Measurements from ENCODE around the gene CREB5.

Gene CREB5

GRCh38 chr7:28430616-28431015, 18.3 kb downstream of the CREB5 start:
- TF ChIP-seq TAF1 (IDR thresholded peaks at IDR 0.05; ENCODE audit: borderline replicate concordance, insufficient read depth, low read length): no peak
- TF ChIP-seq POLR2AphosphoS5 (IDR thresholded peaks at IDR 0.05; ENCODE audit: low read depth, low read length): no peak
- TF ChIP-seq SIN3A (IDR thresholded peaks at IDR 0.05; ENCODE audit: borderline replicate concordance, insufficient read depth, low read length): no peak
- no peak for TF ChIP-seq REST (IDR thresholded peaks at IDR 0.05; ENCODE audit: insufficient read depth in 1 of 2, low read depth in 2 of 2, low read length in 2 of 2)
- TF ChIP-seq FOXP2 (optimal IDR thresholded peaks at IDR 0.05; ENCODE audit: borderline replicate concordance, extremely low read depth, extremely low read length, insufficient read depth): no peak

GRCh38 chr7:28432105-28432504, 19.8 kb downstream of the CREB5 start:
- TF ChIP-seq TAF1 (IDR thresholded peaks at IDR 0.05; ENCODE audit: borderline replicate concordance, insufficient read depth, low read length) (no peak), REST (IDR thresholded peaks at IDR 0.05; ENCODE audit: insufficient read depth in 1 of 2, low read depth in 2 of 2, low read length in 2 of 2) (no peak), SIN3A (IDR thresholded peaks at IDR 0.05; ENCODE audit: borderline replicate concordance, insufficient read depth, low read length) (no peak), FOXP2 (optimal IDR thresholded peaks at IDR 0.05; ENCODE audit: borderline replicate concordance, extremely low read depth, extremely low read length, insufficient read depth) (no peak), POLR2AphosphoS5 (IDR thresholded peaks at IDR 0.05; ENCODE audit: low read depth, low read length) (no peak)

GRCh38 chr7:28433039-28433438, 20.7 kb downstream of the CREB5 start:
- TF ChIP-seq POLR2AphosphoS5 (IDR thresholded peaks at IDR 0.05; ENCODE audit: low read depth, low read length) (no peak), FOXP2 (optimal IDR thresholded peaks at IDR 0.05; ENCODE audit: borderline replicate concordance, extremely low read depth, extremely low read length, insufficient read depth) (no peak), SIN3A (IDR thresholded peaks at IDR 0.05; ENCODE audit: borderline replicate concordance, insufficient read depth, low read length) (no peak), REST (IDR thresholded peaks at IDR 0.05; ENCODE audit: insufficient read depth in 1 of 2, low read depth in 2 of 2, low read length in 2 of 2) (no peak), TAF1 (IDR thresholded peaks at IDR 0.05; ENCODE audit: borderline replicate concordance, insufficient read depth, low read length) (no peak)

GRCh38 chr7:28433699-28434219, 21.4 kb downstream of the CREB5 start:
- TF ChIP-seq POLR2AphosphoS5 (IDR thresholded peaks at IDR 0.05; ENCODE audit: low read depth, low read length): no peak
- TF ChIP-seq TAF1 (IDR thresholded peaks at IDR 0.05; ENCODE audit: borderline replicate concordance, insufficient read depth, low read length): no peak
- no peak for TF ChIP-seq REST (IDR thresholded peaks at IDR 0.05; ENCODE audit: insufficient read depth in 1 of 2, low read depth in 2 of 2, low read length in 2 of 2)
- no peak for TF ChIP-seq FOXP2 (optimal IDR thresholded peaks at IDR 0.05; ENCODE audit: borderline replicate concordance, extremely low read depth, extremely low read length, insufficient read depth)
- no peak for TF ChIP-seq SIN3A (IDR thresholded peaks at IDR 0.05; ENCODE audit: borderline replicate concordance, insufficient read depth, low read length)

- no peak for TF ChIP-seq FOXP2 (optimal IDR thresholded peaks at IDR 0.05; ENCODE audit: borderline replicate concordance, extremely low read depth, extremely low read length, insufficient read depth)
- no peak for TF ChIP-seq POLR2AphosphoS5 (IDR thresholded peaks at IDR 0.05; ENCODE audit: low read depth, low read length)
- TF ChIP-seq TAF1 (IDR thresholded peaks at IDR 0.05; ENCODE audit: borderline replicate concordance, insufficient read depth, low read length): no peak
- no peak for TF ChIP-seq REST (IDR thresholded peaks at IDR 0.05; ENCODE audit: insufficient read depth in 1 of 2, low read depth in 2 of 2, low read length in 2 of 2)
- TF ChIP-seq SIN3A (IDR thresholded peaks at IDR 0.05; ENCODE audit: borderline replicate concordance, insufficient read depth, low read length): no peak
Observed at GRCh38 chr7:28434510-28434909, 22.2 kb downstream of the CREB5 start.
